ENCODE results near the gene KRTAP10-12. TPM values are rescaled to one million over a fixed set of nuclear protein-coding genes. Genes with fewer than 3 reads are reported as not detected.

The KRTAP10-12 gene
- polyA plus RNA-seq, 2 of the 4 experiments (the other 2 are of a cell fraction) = not detected

DNA sequence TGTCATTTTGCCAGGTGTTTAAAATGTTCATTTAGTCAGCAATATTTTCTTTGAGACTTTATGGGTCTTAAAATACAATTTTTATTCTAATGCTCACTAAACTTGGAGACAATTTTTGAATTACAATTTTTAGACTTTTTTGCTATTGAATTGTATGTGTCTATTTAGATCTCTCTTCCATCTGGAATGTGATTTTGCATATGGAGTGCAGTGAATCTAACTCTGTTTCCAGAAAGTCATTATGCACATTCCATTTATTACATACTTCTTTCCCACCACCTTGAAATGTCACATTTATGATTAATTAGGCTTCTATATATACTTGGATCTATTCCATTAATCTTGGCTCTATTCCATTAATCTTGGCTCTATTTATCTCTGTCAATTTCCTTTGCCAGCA is 20.0 kb downstream of the KRTAP10-12 start:
- H3K9me3 ChIP-seq = no peaks in the 10 kb centered on the region
- ChIA-PET POLR2A (no interaction called here), CTCF (no interaction called here)
- H3K4me1 ChIP-seq = no peaks in the 10 kb centered on the region
- TF ChIP-seq KDM1A (IDR thresholded peaks at IDR 0.05; ENCODE audit: low read depth) (no peak), FOSL2 (IDR thresholded peaks at IDR 0.05) (no peak), FOSL2 (CRISPR knock-in tag; IDR thresholded peaks at IDR 0.05) (no peak), HDAC2 (IDR thresholded peaks at IDR 0.05) (no peak)
- H3K4me3 ChIP-seq = no peak overlapping the region
- FAIRE-seq = no peak
- no peak for DNase-seq (ENCODE audit: low read depth in 1 of 2, low spot score in 1 of 2)
- ATAC-seq = no peak
- H3K4me2 ChIP-seq = no peak overlapping the region
- H3K27ac ChIP-seq = no peak overlapping the region

DNA sequence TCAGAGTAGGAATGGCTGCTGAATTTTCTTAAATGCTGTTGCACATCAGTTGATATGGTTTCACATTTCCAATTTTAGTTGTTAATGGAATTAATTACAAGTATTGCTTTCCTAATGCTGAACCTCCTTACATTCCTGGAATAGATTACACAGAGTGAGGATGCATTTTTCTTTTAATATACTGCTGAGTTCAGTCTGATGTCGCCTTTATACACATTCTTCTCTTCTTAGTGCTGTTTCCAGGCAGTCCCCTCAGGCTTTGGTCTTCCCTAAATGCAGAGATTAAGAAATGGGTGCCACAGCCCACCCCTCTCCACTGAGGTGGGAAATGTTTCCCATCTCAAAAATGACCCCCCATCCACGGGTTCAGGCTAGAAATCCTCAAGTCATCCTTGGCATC is 21.1 kb downstream of the KRTAP10-12 start:
- no peak for DNase-seq (ENCODE audit: low read depth in 1 of 2, low spot score in 1 of 2)
- no peak overlapping the region for H3K4me2 ChIP-seq
- no peak for TF ChIP-seq REST (IDR thresholded peaks at IDR 0.05)
- no peak for TF ChIP-seq HDAC2 (IDR thresholded peaks at IDR 0.05)
- TF ChIP-seq CEBPB (IDR thresholded peaks at IDR 0.05) = no peak
- no peak for TF ChIP-seq PHF8 (IDR thresholded peaks at IDR 0.05; ENCODE audit: borderline replicate concordance, low read depth)
- no peak for TF ChIP-seq SREBF2 (IDR thresholded peaks at IDR 0.05)
- no peak for ATAC-seq
- H3K4me1 ChIP-seq = no peaks in the 10 kb centered on the region
- no peaks in the 10 kb centered on the region for H3K9me3 ChIP-seq
- POLR2A ChIA-PET = no interaction called here
- no peak overlapping the region for H3K27ac ChIP-seq
- FAIRE-seq = no peak
- CTCF ChIA-PET = no interaction called here
- WGBS (ENCODE audit: missing lambda C conversion rate) = 3% methylated on average over 2 of the region's 2 CpGs
- no peak overlapping the region for H3K4me3 ChIP-seq

GRCh38 chr21:44718571-44718970 is 21.6 kb downstream of the KRTAP10-12 start:
- WGBS (ENCODE audit: missing lambda C conversion rate) = 58% methylated on average over 6 of the region's 6 CpGs
- CTCF ChIA-PET = interaction anchor here (1.6 kb wide), 1 partner anchor 75 kb away, joined by 3 read pairs; no protein-coding TSS in a partner anchor
- TF ChIP-seq RFX5 (IDR thresholded peaks at IDR 0.05) (no peak), USF2 (IDR thresholded peaks at IDR 0.05) (no peak), EP300 (IDR thresholded peaks at IDR 0.05) (no peak), MAZ (IDR thresholded peaks at IDR 0.05; ENCODE audit: borderline replicate concordance, low read depth, low read length) (no peak)
- no peak overlapping the region for H3K4me3 ChIP-seq
- H3K4me1 ChIP-seq = no peaks in the 10 kb centered on the region
- ATAC-seq (no peak), DNase-seq (ENCODE audit: low read depth in 1 of 2, low spot score in 1 of 2) (no peak), FAIRE-seq (no peak)
- no peak overlapping the region for H3K27ac ChIP-seq
- POLR2A ChIA-PET = no interaction called here
- H3K4me2 ChIP-seq = no peak overlapping the region
- no peaks in the 10 kb centered on the region for H3K9me3 ChIP-seq

DNA sequence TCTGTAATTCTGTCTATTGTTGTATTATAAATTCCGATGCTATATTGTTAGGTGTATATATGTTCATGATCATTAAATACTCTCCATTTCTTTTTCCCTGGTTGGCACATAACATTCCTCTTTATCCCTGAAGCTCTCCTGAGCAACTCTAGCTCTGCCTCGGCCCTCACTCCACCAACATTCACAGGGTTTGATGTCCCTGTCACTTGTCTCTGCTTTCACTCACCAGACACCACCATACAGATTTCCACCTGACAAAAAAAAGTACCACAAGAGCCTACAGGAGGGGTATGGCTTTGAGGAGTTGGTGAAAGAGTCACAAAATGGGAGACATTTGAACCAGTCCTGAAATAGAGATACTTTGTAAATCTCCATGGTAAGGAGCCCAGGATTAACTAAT is 23.2 kb downstream of the KRTAP10-12 start:
- ChIA-PET POLR2A (no interaction called here), CTCF (interaction anchor here (0.8 to 1.7 kb wide), 3 partner anchors 13 to 231 kb away, joined by 3 to 7 read pairs (median 4); no protein-coding TSS in a partner anchor)

More for the DNA sequence above, 23.2 kb downstream of the KRTAP10-12 start:
- Histone ChIP-seq H3K9me3 (no peaks in the 10 kb centered on the region), H3K4me3 (no peak overlapping the region), H3K27ac (no peak overlapping the region), H3K4me2 (no peak overlapping the region), H3K4me1 (no peaks in the 10 kb centered on the region)
- 29% methylated on average over 2 of the region's 2 CpGs for WGBS (ENCODE audit: missing lambda C conversion rate)
- ATAC-seq (no peak), DNase-seq (ENCODE audit: low read depth in 1 of 2, low spot score in 1 of 2) (no peak), FAIRE-seq (no peak)
- TF ChIP-seq CBX8 (IDR thresholded peaks at IDR 0.05) (no peak), CHD4 (IDR thresholded peaks at IDR 0.05; ENCODE audit: borderline replicate concordance) (no peak), ELK1 (IDR thresholded peaks at IDR 0.05; ENCODE audit: low read depth, low read length) (no peak), SREBF2 (IDR thresholded peaks at IDR 0.05) (no peak), ESRRA (IDR thresholded peaks at IDR 0.05; ENCODE audit: borderline replicate concordance, low read length) (no peak), REST (IDR thresholded peaks at IDR 0.05) (no peak), CHD2 (IDR thresholded peaks at IDR 0.05; ENCODE audit: low read length, partially characterized antibody) (no peak), ZNF302 (CRISPR knock-in tag; IDR thresholded peaks at IDR 0.05) (no peak), MAZ (IDR thresholded peaks at IDR 0.05; ENCODE audit: borderline replicate concordance, low read depth, low read length) (no peak), HOXB5 (CRISPR knock-in tag; IDR thresholded peaks at IDR 0.05) (no peak), NR3C1 (IDR thresholded peaks at IDR 0.05) (no peak), POLR2A (IDR thresholded peaks at IDR 0.05; ENCODE audit: low read length) (no peak), POLR2AphosphoS2 (conservative IDR thresholded peaks at IDR 0.05; ENCODE audit: low read length) (no peak), NFE2L2 (conservative IDR thresholded peaks at IDR 0.05; ENCODE audit: low read length) (no peak)
